ENCODE measurements around the gene MAN2A2. TPM values are rescaled to one million over a fixed set of nuclear protein-coding genes. Genes with fewer than 3 reads are reported as not detected.

The MAN2A2 gene
- total and polyA plus RNA-seq, 2 donors (not counting 3 experiments of a cell fraction or from before 2014, with no cell fraction given) = 60.9 to 77.7 TPM

- Histone ChIP-seq H3K79me2 (ENCODE audit: control insufficient read depth, insufficient read depth, low read length) (peaks cover 15% of the 10 kb centered on the region), H3K4me1 (ENCODE audit: control insufficient read depth, extremely low read depth, insufficient read depth, low read length) (peaks cover 24% of the 10 kb centered on the region), H3K27me3 (ENCODE audit: control insufficient read depth in 2 of 2, insufficient read depth in 2 of 2, low read length in 2 of 2) (no peaks in the 10 kb centered on the region), H4K20me1 (replicated peaks; ENCODE audit: control insufficient read depth, extremely low read depth, insufficient read depth, low read length) (no peaks in the 10 kb centered on the region), H3K4me3 (replicated peaks in 1 of 3; ENCODE audit: insufficient read depth in 1 of 3, low read depth in 1 of 3, low read length in 3 of 3) (no peak overlapping the region), H3K9me1 (replicated peaks; ENCODE audit: control insufficient read depth, extremely low read depth, insufficient read depth, low read length) (no peaks in the 10 kb centered on the region), H2AFZ (ENCODE audit: low read depth, low read length) (no peak overlapping the region), H3K27ac (ENCODE audit: insufficient read depth, low read depth, low read length) (no peak overlapping the region), H3K4me2 (ENCODE audit: insufficient read depth, low read length) (no peak overlapping the region), H3K9ac (replicated peaks; ENCODE audit: extremely low read depth, insufficient read depth, low read length) (no peak overlapping the region), H3K36me3 (ENCODE audit: control insufficient read depth in 2 of 2, extremely low read depth in 1 of 2, insufficient read depth in 2 of 2, low read length in 2 of 2) (peaks cover 3 to 27% of the 10 kb centered on the region in 2 experiments), H3K9me3 (replicated peaks; ENCODE audit: control insufficient read depth, insufficient read depth, low read length) (no peaks in the 10 kb centered on the region)
- CTCF ChIA-PET = interaction anchor here (0.6 to 3.9 kb wide), 34 partner anchors 9 to 593 kb away, joined by 3 to 237 read pairs (median 8); partner anchors contain the start of genes BLM, MAN2A2 and UNC45A
- POLR2A ChIA-PET = interaction anchor here (0.7 kb wide), 1 partner anchor 550 kb away, joined by 3 read pairs; no protein-coding TSS in a partner anchor
- no TSS peak for BruUV-seq (replicated peaks)
- dilution Hi-C loops (cut with MboI; ENCODE audit: extremely low pct_ligation_motif_present, low sequenced_read_pairs) = no loop called here
- intact Hi-C loops (cut with micrococcal nuclease) = loop anchor here (1.0 to 10.0 kb wide), 8 partner anchors 48 to 566 kb away; partner anchors contain the start of gene BLM
- FAIRE-seq (no peak), DNase-seq (ENCODE audit: low read depth, low spot score) (no peak)
- TF ChIP-seq POLR2AphosphoS5 (IDR thresholded peaks at IDR 0.05; ENCODE audit: insufficient read depth, low read depth, low read length) (no peak), EZH2 (IDR thresholded peaks at IDR 0.05; ENCODE audit: borderline replicate concordance, low read depth, low read length, severe bottlenecking) (no peak), MYC (IDR thresholded peaks at IDR 0.05; ENCODE audit: low read depth, low read length) (no peak), CTCF (IDR thresholded peaks at IDR 0.05; ENCODE audit: extremely low read depth in 1 of 2, insufficient read depth in 1 of 2, low read depth in 1 of 2, low read length in 2 of 2) (no peak), POLR2A (IDR thresholded peaks at IDR 0.05; ENCODE audit: low read depth, low read length) (no peak), FOS (IDR thresholded peaks at IDR 0.05; ENCODE audit: borderline replicate concordance, insufficient read depth, low read length) (no peak), GATA2 (IDR thresholded peaks at IDR 0.05; ENCODE audit: insufficient read depth, insufficient read length, low read depth, low read length) (no peak), MAX (IDR thresholded peaks at IDR 0.05; ENCODE audit: insufficient read depth, insufficient read length) (no peak), JUN (IDR thresholded peaks at IDR 0.05; ENCODE audit: borderline replicate concordance, insufficient read depth, insufficient read length, low read depth) (no peak)
These were observed 16.8 kb upstream of the MAN2A2 start for GRCh38 chr15:90886291-90886614.
